Right renal cortex interstitium (tissue), 3 donors: ENCODE measurements around the gene CCDC116. TPM values are rescaled to one million over a fixed set of nuclear protein-coding genes. Genes with fewer than 3 reads are reported as not detected.
"Not testable (repeated sequence)": the region's sequence is repeated elsewhere in the genome, so short reads cannot be mapped to it uniquely, and the experiment has no call there.

Experiments
- DNase-seq, 3 donors: peaks; one replicate each; pipeline ENCODE4 v3.0.0-alpha.2; 2013; ENCODE audit warnings: low read depth in 3 of 3, low spot score in 2 of 3
- polyA plus RNA-seq, 3 donors: library from polyadenylated mRNA; unstranded; fragments of 120-200 nt; gene quantifications; one replicate each; pipeline ENCODE4 v1.2.1, GENCODE V29; 2013; ENCODE audit not compliant: insufficient read length in 3 of 3

The CCDC116 gene
- polyA plus RNA-seq, 3 donors = 0.14 to 0.22 (median 0.17) TPM

DNA sequence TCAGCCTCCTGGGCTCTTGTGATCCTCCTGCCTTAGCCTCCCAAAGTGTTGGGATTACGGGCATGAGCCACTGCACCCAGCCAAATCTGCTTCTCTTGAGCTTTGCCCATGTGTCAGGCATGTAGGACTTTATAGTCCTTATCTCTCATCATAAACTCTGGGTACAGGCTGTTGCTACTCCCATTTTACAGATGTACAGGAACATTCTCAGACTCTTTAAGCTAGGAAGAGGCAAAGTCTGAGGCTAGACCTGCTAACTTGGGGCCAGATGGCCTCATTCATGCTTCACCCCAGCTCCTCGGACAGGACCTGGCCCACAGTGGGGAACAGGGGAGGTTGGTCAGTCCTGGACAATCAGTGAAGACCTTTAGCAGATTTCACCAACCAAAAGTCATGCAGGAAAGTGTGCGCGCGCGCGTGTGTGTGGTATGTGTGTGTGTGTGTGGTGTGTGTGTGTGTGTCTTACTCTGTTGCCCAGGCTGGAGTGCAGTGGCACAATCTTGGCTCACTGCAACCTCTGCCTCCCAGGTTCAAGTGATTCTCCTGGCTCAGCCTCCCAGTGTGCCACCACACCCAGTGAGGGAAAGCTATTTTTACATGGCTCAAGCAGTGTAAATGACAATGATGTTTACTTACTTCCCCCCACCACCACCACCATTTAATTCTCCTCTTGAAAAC lies 26.5 kb upstream of the CCDC116 start:
- DNase-seq = no peak

DNA sequence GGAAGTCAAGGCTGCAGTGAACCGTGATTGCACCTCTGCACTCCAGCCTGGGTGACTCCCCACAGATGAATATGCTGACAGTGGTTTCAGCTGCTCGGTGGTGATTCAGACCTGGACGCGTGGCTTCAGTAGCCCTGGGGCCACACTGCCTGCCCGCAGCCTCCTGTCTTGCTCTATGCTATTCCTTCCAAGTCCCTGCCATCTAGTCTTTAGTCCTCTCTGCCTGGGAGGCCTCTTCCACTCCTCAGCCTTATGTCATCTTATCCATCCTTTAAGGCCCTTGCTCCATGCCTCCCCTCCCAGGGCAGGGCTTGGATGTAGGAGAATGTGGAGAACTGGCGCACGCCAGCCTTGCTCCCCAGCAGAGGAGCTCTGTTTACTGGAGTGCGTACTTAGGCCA lies 25.8 kb upstream of the CCDC116 start:
- DNase-seq = no peak

- not testable (repeated sequence) for DNase-seq
Observed at GRCh38 chr22:21609556-21610157, 22.9 kb upstream of the CCDC116 start.

GRCh38 chr22:21611210-21611977 lies 21.2 kb upstream of the CCDC116 start:
- no peak for DNase-seq

DNA sequence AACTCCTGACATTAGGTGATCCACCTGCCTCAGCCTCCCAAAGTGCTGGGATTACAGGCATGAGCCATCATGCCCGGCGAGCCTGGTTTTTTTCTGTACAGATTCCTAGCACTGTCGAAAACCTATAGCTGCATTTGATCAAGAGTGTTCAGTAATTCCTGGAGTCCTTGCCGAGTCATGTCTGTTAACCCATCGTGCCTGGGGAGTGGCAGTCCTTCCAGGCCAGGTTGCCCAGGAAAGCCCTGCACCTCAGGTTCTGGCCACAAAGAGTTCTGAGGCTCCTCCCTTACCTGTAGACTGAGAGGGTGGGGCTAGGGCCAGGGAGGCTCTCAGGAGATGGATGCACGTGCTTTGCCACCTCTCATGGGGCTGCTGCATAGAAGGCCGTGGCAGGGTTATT lies 19.7 kb upstream of the CCDC116 start:
- no peak for DNase-seq

DNA sequence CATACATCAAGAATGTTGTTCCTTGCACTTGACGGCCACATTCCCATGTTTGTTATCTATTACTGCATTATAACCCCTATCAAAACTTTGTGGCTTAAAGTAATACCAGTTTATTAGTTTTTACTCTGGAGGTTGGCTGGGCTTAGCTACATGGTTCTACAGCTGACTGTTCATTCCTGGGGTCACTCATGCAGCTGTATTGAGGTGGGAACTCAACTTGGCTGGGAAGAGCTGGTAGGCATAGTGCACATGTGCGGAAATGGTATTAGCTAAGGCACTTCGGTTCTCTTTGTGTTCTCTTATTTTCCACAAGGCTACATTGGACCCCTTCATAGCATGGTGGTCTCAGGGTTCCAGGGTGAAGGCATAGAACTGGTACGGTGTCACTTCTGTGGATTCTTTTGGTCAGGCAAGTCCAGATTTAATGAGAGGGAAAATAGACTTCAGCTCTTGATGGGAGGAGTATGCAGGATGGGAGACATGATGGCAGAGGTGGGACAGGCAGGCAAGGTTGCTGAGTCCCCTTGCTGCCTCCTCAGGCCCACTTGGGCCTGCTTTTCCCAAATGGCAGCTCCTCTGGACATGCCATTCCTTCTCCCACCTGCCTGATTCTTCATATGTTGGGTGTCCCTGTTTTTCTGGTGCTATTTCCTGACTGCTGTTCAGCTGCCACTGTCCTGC lies 18.9 kb upstream of the CCDC116 start:
- no peak for DNase-seq

DNA sequence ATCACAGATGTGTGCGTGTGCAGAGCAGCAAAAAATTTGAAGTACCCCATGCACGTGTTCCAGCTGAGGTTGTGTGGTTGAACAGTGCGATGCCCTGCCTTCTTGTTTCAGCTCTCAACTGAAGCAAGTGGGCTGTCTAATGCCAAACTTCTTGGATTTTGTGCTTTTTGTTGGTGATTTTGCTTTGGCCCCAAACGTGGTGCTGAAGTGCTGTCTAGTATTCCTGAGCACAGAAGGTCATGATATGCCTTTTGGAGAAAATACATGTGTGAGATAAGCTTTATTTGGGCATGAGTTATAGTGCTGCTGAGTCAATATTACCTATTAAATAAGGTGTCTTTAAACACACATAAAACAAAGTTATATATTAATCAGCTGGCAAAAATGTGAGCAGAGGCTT lies 16.8 kb upstream of the CCDC116 start:
- no peak for DNase-seq

- DNase-seq = not testable (repeated sequence)
Observed at GRCh38 chr22:21617337-21617736, 15.2 kb upstream of the CCDC116 start.

GRCh38 chr22:21621025-21621424 lies 11.5 kb upstream of the CCDC116 start:
- DNase-seq = no peak

GRCh38 chr22:21622011-21622918 lies 10.3 kb upstream of the CCDC116 start:
- no peak for DNase-seq

GRCh38 chr22:21622919-21623647 lies 9.5 kb upstream of the CCDC116 start:
- DNase-seq = no peak

DNA sequence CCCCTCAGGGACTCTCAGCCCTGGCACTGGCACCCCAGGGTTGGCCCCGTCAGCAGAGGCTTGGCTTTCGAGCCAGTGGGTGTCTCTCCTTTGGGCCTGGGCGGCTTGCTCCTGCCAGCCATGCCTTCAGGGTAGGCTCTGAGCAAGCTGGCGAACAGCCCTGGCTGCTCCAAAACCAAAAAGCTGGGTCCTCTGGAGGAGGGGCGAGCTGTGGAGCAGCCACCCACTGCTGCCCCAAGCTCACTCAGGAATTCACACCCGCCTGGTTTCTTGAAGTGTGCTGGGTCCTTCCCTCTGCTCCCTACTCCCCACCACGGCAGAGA lies 9.0 kb upstream of the CCDC116 start:
- no peak for DNase-seq

DNA sequence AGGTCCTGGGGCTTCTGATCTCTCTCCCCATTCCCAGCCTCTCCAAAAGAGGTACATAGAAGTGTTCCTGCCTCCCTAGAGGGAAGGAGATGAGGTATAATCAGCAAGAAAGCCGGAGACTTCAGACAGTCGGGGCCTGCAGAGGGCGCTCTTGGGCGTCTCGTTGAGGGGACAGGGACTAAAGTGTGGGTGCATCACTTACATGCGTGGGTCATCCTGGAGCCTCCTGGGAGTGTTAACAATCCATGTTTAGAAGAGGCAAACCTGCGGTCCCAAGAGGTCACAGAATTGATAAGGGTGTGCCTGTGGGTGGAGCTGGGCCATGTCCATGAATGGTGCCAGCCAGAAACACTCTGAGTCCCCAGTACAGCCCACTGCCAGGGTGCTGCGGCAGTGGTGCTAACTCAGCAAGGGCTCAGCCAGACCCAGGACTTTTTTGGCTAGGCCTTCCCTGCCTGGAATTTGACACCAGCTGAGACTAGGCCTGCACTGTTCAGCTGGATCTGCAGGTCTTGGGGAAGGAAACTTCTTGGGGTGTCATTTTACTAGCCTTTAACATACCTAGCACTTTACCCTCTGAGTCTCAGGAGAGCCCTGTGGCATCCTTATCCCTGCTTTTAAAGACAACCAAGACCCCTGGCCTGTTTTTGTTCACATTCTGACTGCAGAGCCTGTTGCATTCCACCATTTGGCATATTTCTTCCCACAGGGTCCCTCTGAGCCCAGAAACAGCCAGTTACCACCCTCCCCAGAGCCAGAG lies 8.3 kb upstream of the CCDC116 start:
- DNase-seq = no peak

- DNase-seq = no peak
Observed at GRCh38 chr22:21624880-21625791, 7.4 kb upstream of the CCDC116 start.

GRCh38 chr22:21626073-21626734 lies 6.4 kb upstream of the CCDC116 start:
- DNase-seq = no peak

GRCh38 chr22:21626735-21627469 lies 5.7 kb upstream of the CCDC116 start:
- no peak for DNase-seq
